ENCODE measurements around the gene PADI4. TPM values are rescaled to one million over a fixed set of nuclear protein-coding genes. Genes with fewer than 3 reads are reported as not detected.

The PADI4 gene
- total and polyA plus RNA-seq, 2 of the 8 experiments (the other 6 are each of a cell fraction or from before 2014, with no cell fraction given), result 0.29 TPM; not detected in 1

DNA sequence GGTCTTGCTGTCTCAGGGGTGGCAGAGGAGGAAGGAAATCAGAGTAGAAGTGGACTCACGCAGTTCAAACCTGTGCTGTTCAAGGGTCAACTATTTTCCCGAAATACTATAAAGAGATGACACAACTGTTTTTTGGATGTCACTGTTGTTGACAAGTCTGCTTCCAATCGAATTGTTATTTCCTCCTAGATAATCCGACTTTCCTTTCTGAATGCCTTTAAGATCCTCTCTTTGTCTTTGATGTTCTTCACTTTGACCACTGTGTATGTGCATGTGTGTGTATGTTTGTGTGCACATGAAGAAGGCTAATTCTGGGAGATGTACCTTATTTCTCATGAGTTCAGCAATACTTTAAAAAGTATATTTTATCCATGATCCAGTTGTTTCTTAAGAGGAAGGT, 21.6 kb downstream of the PADI4 start:
- no peak overlapping the region for H4K8ac ChIP-seq (ENCODE audit: extremely low read depth, insufficient read depth, low read length)
- CTCF ChIA-PET (ENCODE audit: partially characterized antibody), result interaction anchor here (0.7 kb wide), 2 partner anchors 27 to 43 kb away, joined by 3 to 4 read pairs; partner anchors contain the start of gene PADI6
- H3K27me3 ChIP-seq (replicated peaks in 1 of 4; ENCODE audit: control insufficient read depth in 3 of 4, extremely low read depth in 1 of 4, insufficient read depth in 3 of 4, low read length in 3 of 4), result no peaks in the 10 kb centered on the region; a peak in 3 of 7 replicates
- H2BK12ac ChIP-seq (ENCODE audit: low read depth, low read length), result no peak overlapping the region
- H4K91ac ChIP-seq (replicated peaks; ENCODE audit: insufficient read length, low read length), result no peak overlapping the region
- H3K23ac ChIP-seq (ENCODE audit: insufficient read length), result no peak overlapping the region
- H3K4ac ChIP-seq (replicated peaks; ENCODE audit: insufficient read length, low read depth, low read length), result no peak overlapping the region
- no peak overlapping the region for H3K14ac ChIP-seq (ENCODE audit: insufficient read length)
- H2BK15ac ChIP-seq (ENCODE audit: low read length), result no peak overlapping the region
- no peak overlapping the region for H3K4me2 ChIP-seq (ENCODE audit: insufficient read depth in 1 of 2, low read depth in 2 of 2, low read length in 2 of 2)
- H3K9ac ChIP-seq (replicated peaks in 1 of 4; ENCODE audit: extremely low read depth in 1 of 4, low read depth in 3 of 4, low read length in 3 of 4), result no peak overlapping the region
- no peak overlapping the region for H4K5ac ChIP-seq (ENCODE audit: insufficient read length, low read depth, low read length)
- no peak overlapping the region for H3K56ac ChIP-seq (replicated peaks; ENCODE audit: insufficient read length, low read depth, low read length)
- no peak overlapping the region for H2BK120ac ChIP-seq (replicated peaks; ENCODE audit: low read depth, low read length)
- no peak overlapping the region for H3K27ac ChIP-seq (ENCODE audit: low read depth, low read length)
- no peaks in the 10 kb centered on the region for H3K79me1 ChIP-seq (ENCODE audit: low read depth, low read length)
- no peaks in the 10 kb centered on the region for H3K23me2 ChIP-seq (ENCODE audit: low read depth, low read length)
- no peak overlapping the region for H3K4me3 ChIP-seq (ENCODE audit: extremely low read depth in 1 of 4, insufficient read depth in 2 of 4, low read depth in 3 of 4, low read length in 4 of 4)
- H3K36me3 ChIP-seq (ENCODE audit: control insufficient read depth in 2 of 4, insufficient read depth in 4 of 4, low read length in 3 of 4), result no peaks in the 10 kb centered on the region
- H2AK5ac ChIP-seq (ENCODE audit: low read depth, low read length), result no peak overlapping the region
- no peak overlapping the region for H2AFZ ChIP-seq (ENCODE audit: low read length)
- no peaks in the 10 kb centered on the region for H4K20me1 ChIP-seq (replicated peaks in 1 of 2; ENCODE audit: control insufficient read depth in 1 of 2, insufficient read depth in 2 of 2, low read length in 2 of 2)
- no peak for DNase-seq (ENCODE audit: low read depth in 1 of 2, low spot score in 2 of 2)
- 83% methylated on average over 4 of the region's 4 CpGs; no CpG with 5 or more reads in 1 of the 2 experiments for WGBS, 2 experiments (ENCODE audit: extremely low coverage in 1 of 2, insufficient coverage in 1 of 2, insufficient read length in 1 of 2, insufficient replicate concordance in 2 of 2, low coverage in 1 of 2, low lambda C conversion rate in 2 of 2, missing lambda C conversion rate in 1 of 2)
- H3K4me1 ChIP-seq (replicated peaks in 1 of 4; ENCODE audit: control insufficient read depth in 3 of 4, insufficient read depth in 4 of 4, low read length in 3 of 4), result no peaks in the 10 kb centered on the region
- no peak overlapping the region for H3K18ac ChIP-seq (ENCODE audit: extremely low read depth, low read length)
- no peaks in the 10 kb centered on the region for H3K79me2 ChIP-seq (ENCODE audit: control insufficient read depth in 1 of 2, insufficient read depth in 2 of 2, low read length in 2 of 2)
- no peak overlapping the region for H2BK20ac ChIP-seq (ENCODE audit: low read length)
- H2BK5ac ChIP-seq (ENCODE audit: low read depth, low read length), result no peak overlapping the region
- no peaks in the 10 kb centered on the region for H3K9me3 ChIP-seq (ENCODE audit: insufficient read depth in 2 of 2, low read depth in 1 of 2, low read length in 1 of 2)
- FAIRE-seq, result no peak
- POLR2A ChIA-PET (ENCODE audit: partially characterized antibody), result interaction anchor here (0.5 kb wide), 1 partner anchor 17 kb away, joined by 3 read pairs; no protein-coding TSS in a partner anchor
- TF ChIP-seq ZNF274 (IDR thresholded peaks at IDR 0.05; ENCODE audit: borderline replicate concordance, extremely low read depth, low read length), result no peak
- TF ChIP-seq TBP (IDR thresholded peaks at IDR 0.05; ENCODE audit: low read depth, low read length), result no peak
- no peak for TF ChIP-seq TAF1 (IDR thresholded peaks at IDR 0.05; ENCODE audit: low read depth, low read length)
- TF ChIP-seq BACH1 (IDR thresholded peaks at IDR 0.05; ENCODE audit: low read length), result no peak
- TF ChIP-seq SRF (IDR thresholded peaks at IDR 0.05; ENCODE audit: low read depth, low read length), result no peak
- TF ChIP-seq TCF12 (IDR thresholded peaks at IDR 0.05; ENCODE audit: low read depth, low read length), result no peak
- no peak for TF ChIP-seq RFX5 (IDR thresholded peaks at IDR 0.05; ENCODE audit: borderline replicate concordance, low read depth, low read length)
- TF ChIP-seq POLR2A (IDR thresholded peaks at IDR 0.05; ENCODE audit: control extremely low read depth in 1 of 2, low read depth in 2 of 2, low read length in 2 of 2), result no peak
- no peak for TF ChIP-seq SAP30 (IDR thresholded peaks at IDR 0.05; ENCODE audit: insufficient read depth, insufficient replicate concordance, low read length)
- no peak for TF ChIP-seq YY1 (IDR thresholded peaks at IDR 0.05; ENCODE audit: low read depth, low read length)
- TF ChIP-seq NRF1 (IDR thresholded peaks at IDR 0.05; ENCODE audit: low read depth, low read length), result no peak
- no peak for TF ChIP-seq CBX8 (IDR thresholded peaks at IDR 0.05; ENCODE audit: borderline replicate concordance, low read depth, low read length)
- TF ChIP-seq, protein P1, sequence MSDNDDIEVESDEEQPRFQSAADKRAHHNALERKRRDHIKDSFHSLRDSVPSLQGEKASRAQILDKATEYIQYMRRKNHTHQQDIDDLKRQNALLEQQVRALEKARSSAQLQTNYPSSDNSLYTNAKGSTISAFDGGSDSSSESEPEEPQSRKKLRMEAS (IDR thresholded peaks at IDR 0.05), result no peak

Data from H1 (cell line).